Left renal cortex interstitium (tissue), 4 donors: ENCODE measurements around the gene HSD17B2. TPM values are rescaled to one million over a fixed set of nuclear protein-coding genes. Genes with fewer than 3 reads are reported as not detected.

Experiments used
- DNase-seq, 4 donors: peaks; one replicate each; pipeline ENCODE4 v3.0.0-alpha.2; 2013; ENCODE audit warnings: low read depth in 4 of 4, low spot score in 2 of 4, missing footprints in 1 of 4
- polyA plus RNA-seq, 4 donors: library from polyadenylated mRNA; unstranded; fragments of 120-200 nt; gene quantifications; one replicate each; pipeline ENCODE4 v1.2.1, GENCODE V29; 2013; ENCODE audit not compliant: insufficient read length in 4 of 4

The HSD17B2 gene
- polyA plus RNA-seq, 4 donors = 12.6 to 34.8 (median 15.8) TPM

DNA sequence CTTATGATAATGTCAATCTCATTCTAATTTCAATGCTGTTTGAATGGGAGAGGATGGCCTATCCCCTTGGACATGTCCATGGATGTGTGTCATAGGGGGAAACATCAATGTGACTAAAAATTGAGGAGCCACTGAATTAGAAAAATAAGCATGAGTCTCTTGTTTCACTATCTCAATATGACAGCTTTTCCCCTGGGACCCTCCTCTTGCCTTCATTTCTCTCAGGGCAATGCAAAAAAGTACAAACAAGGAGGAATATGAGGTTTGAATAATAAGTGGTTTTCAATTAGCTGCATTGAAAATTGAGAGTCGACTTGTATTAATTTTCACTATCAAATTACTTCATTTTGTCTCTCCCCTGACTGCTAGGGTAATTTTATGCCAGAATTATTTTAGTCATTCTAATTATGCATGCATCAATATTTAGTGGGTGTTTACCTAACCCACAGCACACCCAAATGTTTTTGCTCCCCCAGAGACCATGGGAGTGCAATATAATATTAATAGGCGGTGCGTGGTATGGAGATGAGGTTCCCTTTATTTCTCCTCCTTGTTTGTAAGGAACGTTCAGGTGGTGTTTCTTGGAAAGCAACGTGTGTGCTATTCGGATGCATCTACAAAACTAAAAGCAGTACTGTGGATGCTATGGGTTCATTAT lies 17.0 kb upstream of the HSD17B2 start:
- no peak for DNase-seq

DNA sequence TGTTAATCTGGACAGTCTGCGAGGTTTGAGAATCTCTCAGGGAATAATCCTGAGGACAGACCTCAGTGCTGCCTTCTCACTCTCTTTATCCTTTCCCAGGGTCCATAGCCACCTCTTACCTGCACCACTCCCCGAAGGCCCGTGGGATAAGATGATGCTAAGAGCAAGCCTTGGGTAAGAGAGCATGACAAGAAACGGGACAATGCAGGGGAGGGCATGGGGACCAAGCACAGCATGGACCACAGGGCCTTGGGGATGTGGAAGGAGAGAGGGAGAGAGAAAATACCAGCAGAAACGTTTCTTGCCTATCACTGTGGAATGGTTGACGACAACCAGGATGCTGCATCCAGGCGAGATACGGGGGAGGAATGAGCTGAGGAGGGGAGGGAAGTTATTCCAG lies 15.5 kb upstream of the HSD17B2 start:
- no peak for DNase-seq

DNA sequence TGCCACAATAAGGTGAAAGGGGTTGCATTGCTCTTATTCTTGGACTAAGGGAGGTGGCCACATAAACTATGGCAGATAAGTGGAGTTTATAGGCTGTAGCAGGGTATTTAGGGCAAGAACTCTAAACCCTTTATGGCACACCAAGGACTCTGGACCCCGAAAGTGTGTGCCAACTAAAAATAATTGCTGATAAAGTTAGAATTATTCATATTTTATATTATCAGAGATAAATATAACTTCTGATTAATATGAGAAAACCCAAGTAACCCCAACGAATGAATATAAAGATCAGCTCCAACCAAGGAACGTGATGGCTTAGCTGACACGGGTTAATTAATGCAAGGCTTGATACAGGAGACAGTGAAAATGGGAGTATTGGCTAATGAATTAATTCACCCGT lies 15.0 kb upstream of the HSD17B2 start:
- no peak for DNase-seq

DNA sequence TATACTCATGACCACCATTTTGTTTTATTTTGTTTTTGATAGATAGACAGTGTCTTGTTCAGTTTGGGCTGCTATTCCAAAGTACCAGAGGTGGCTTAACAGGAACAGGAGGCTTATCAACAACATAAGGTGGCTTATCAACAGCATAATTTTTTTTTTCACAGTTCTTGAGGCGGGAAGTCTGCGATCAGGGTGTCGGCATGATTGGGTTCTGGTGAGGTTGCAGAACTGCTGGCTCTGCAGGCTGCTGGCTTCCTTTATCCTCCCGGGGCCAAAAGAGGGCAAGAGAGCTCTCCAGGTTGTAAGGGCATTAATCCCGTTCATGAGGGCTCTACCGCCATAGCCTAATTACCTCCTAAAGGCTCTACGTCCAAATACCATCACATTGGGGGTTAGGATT lies 11.8 kb upstream of the HSD17B2 start:
- DNase-seq = no peak

DNA sequence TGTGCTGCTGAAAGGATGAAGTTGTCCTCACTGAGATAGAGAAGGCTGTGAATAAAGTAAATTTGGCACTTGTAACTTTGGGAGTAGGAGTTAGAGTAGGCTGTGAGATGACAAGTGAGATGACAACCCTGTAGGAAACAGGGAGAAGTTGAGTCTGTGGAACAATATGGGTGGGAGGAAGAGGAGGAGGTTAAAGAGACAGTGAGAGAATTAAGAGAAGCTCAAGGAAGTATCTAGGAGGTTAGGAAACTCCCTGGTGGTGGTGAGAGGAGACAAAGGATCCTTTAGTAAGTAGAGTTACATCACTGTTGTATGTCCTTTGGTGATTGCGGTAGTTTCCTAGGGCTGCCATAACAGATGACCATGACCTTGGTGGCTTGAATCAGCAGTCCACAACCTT lies 10.7 kb upstream of the HSD17B2 start:
- DNase-seq = no peak

DNA sequence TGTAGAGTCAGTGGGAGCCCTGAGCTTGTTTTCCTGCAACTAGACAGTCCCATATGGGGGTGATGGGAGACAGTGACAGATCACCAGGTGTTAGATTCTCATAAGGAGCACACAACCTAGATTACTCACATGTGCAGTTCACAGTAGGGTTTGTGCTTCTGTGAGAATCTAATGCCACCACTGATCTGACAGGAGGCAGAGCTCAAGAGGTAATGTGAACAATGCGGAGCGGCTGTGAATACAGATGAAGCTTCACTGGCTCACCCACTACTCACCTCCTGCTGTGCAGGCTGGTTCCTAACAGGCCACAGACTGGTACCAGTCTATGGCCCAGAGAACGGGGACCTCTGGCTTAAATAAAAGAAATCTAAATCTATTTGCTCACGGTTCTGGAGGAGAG lies 10.2 kb upstream of the HSD17B2 start:
- no peak for DNase-seq

DNA sequence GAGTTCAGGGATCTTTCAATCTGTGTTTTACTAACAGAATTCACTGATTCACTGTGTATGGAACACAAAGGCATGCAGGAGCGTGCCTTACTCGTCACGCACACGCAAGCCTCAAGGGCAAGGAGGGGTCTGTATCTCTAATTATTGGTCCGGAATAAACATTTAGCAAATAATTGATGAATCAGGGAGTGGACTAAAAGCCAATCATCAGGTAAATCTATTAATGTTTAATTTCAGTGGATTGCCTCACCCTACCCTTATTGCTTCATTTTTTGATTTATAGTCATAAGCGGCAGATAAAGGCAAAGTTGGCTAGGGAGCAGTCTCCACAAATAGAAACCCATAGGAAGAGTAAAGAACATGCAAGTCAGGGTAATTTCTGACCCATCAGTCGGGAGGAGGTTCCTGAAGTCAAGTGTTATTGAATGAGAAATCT lies 7.4 kb upstream of the HSD17B2 start:
- no peak for DNase-seq

DNA sequence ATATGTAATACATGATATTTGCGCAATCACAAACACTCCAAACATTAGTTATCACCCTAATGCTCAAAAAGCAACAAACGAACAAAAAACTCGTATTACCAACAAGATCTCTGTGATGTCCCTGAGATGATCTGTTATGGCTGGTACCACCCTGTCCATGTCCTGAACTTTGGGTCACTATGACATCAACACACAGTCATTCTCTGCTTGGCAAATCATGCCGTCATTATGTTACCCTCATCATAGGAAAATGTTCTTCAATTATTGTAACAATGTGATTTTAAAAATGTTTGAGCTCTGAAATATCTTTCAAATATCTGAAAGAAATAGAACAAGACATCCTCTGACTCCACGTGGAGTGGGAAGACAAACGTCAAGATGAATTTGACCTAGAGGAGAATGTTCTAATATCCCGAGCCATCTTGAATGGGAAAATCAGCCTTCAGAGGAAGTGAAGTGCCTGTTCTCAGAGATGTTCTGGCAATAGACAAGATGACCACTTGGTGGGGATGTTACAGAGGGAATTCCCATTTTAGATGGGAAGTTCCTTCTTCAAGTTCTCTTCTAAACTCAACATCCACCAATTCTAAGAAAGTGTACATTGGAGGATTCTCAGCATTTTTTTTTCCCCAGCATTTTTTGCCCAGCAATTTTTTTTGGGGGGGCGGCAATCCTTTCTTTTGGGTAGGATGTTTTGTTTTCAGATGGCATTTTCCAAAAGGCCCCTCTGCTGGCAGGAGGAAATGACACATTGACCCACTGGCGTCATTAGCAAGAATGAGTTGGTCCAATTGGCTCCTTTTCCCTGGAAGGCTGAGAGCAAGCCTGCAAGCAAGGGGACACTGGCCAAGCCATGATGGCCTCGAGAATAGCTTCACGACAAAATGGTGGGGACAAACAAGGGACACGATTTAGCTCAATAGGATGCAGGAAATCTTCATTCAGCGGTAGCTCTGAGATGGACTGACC lies 3.7 kb upstream of the HSD17B2 start:
- no peak for DNase-seq

DNA sequence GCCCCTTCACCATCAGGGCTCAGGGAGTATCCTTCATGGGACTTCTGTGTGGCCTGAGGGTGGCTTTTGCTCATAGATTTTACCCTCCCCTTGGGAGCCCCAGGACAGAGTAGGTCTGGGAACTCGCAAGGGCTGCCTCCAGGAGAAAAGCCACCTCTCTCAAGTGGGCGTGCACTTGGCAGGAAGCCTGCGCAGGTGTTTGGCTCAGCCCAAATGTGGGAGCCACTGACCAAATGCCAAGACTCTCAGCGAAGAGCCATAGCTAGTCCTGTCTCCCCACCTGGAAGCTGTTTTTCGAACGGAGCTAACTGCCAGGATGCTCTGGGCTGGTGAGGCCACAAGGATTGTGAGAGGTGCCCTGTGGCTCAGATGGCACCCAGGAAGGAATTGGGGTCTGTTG lies 2.0 kb upstream of the HSD17B2 start:
- no peak for DNase-seq

DNA sequence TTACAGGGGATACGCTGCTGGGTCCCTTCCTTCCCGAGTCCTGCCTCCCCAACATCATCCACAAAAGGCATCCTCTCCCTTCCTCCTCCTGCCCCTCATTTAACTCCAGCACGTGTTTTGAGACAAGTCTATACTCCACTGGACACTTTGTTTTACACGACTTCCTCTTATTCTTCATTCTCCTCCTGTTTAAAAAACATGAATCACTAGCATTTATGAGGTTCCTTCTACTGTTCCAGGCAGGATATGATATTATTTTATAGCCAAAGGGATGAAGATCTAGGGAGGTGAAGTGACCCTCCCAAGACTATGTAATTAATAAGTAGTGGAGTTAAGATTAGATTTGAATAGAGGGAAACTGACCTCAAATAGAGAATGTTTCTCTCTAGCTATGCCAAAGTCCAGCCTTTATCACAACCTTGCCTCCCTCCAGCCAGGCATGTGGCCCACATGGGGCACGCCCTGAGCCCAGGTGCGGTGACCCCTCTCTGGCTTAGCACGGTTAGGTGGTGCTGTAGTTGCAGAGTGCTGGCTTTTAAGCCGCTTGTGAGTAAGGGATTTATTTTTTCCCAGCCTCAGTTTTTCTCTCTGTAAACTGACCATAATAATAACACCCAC lies 1.3 kb upstream of the HSD17B2 start:
- DNase-seq = no peak

DNA sequence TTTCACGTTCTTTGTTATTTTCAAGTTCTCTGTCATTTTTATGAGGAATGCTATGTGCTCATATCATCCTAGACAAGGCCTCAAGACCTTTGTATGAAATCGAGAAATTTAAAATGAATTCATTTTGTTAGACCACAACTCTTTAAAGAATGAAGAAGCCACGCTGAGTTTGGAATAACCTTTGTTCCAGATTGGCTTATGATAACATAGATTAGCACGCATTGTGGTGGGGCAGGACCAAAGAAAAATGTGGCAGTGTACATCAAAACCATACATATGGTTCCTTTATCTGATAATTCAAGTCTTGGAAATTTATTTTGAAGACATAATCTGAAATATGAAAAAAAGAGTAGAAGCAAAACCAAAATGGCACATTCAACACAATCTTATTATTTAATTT lies 2.2 kb downstream of the HSD17B2 start:
- DNase-seq = no peak

DNA sequence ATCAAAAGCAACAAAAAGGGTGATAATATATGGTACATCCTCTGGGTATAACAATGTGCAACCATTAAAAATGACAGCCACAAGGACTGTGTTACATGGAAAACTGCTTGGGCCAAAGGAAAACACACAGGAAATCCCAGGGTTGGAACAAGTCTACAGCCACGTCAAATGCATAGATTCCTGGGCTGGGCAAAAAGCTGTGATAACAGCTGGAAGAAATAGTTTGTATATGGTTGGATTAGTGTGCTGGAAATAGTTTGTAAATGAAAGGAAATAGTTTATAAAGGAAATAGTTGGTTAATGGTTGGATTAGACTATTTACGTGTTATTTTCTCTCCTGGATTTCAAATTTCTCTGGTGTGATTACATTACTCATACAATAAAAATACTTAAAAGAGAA lies 2.6 kb downstream of the HSD17B2 start:
- no peak for DNase-seq

DNA sequence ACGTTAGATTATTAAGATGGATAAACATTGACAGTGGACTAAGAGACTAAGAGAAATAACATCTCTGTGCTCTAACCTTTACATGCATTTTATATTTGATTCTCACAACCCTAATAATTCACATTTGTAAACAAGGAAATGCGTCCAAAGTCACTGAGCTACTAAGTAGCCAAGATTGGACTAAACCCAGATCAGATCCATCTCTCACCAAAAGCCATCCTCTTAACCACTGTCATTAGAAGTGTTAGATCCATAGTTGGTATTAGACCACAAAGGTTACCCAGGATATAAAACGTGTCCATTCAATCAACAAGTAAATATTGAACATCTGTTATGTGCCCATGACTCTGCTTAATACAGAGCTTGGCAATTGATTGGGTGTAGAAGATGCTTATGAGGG lies 5.2 kb downstream of the HSD17B2 start:
- no peak for DNase-seq

DNA sequence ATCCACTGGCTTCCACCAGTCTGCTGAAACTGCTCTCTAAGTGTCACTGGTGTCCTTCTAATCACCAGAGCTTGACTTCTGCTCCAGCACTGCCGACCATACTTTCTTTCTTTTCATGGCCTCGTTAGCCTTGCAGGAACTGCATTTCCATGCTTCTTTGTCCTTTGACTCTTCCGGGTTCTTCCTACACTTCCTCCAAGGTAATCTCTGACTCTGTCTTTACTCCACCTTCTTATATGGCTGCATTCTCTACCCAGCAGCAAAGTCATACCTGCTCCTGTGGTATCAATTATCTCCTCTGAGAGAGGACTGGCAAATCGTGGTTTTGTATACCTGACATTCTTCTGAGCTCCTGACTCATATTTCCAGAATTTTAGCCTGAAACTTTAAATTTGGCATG lies 6.5 kb downstream of the HSD17B2 start:
- no peak for DNase-seq

DNA sequence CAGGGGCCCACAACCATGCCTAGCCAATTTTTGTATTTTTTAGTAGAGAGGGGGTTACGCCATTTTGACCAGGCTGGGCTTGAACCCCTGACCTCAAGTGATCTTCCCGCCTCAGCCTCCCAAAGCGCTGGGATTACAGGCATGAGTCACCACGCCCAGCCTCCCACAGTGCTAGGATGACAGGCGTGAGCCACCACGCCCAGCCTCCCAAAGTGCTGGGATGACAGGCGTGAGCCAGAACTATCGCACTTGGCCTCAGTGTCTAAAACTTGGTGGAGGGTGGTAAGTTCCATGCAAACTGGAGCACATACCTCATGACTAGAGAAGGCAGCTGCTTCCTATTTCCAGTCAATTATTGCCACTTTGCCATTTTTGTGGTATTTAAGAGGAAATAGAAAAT lies 7.1 kb downstream of the HSD17B2 start:
- DNase-seq = no peak

DNA sequence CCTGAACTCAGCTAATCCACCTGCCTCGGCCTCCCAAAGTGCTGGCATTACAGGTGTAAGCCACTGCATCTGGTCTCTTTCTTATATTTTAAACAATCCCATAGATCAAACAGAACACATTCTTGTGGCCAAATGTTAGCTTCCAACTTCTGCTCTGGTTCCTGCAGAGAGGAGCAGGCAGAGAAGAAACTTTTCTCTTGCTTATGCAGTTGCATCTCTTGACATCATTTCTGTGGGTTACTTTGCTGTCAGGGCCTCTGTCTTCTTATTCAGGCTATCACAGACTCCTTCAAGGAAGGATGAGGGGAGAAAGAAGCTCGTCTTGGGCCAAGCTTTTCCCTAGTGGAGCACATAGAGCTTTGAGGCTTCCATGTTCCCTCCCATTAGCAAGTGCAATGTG lies 7.8 kb downstream of the HSD17B2 start:
- DNase-seq = no peak

DNA sequence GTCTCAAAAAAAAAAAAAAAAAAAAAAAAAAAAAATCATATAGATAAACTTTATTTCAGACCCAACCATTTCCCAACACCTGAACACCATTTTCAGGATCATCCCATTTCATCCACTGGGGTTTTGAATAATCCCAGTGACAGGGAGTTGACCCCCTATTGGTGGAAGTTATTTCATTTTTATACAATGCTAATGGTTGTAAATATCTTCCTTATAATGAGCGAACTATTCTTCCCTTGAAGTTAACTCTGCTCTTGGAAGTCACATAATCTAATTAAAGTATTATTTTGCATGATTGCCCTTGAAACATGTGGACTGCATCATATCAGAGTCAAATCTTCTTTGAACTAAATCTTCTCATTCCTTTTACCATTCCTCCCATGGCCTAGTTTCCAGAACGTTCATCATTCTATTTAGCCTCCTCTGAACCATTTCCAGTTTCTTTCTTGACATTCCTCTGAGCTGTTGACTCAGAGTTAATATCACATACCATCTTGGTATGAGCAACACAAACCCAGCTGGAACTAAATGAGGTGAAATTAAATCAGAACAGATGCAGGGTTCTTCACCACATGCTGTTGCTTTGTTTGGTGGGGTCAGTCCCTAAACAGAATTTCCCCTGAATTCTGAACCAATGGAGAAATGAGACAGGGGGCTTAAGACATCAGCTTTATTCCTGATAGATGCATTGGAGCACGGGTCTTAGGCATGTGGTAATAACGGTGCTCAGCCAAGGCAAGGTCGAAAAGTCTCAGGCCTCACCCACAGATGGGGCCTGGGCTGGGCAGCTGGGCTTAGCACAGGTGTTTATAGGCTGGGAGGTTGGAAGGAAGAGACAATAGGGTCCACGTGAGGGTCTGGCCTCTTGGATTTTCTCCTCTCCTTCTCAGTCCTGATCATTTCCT lies 8.9 kb downstream of the HSD17B2 start:
- peak in 2 of 4 donors; percentile 22 to 24 for DNase-seq

DNA sequence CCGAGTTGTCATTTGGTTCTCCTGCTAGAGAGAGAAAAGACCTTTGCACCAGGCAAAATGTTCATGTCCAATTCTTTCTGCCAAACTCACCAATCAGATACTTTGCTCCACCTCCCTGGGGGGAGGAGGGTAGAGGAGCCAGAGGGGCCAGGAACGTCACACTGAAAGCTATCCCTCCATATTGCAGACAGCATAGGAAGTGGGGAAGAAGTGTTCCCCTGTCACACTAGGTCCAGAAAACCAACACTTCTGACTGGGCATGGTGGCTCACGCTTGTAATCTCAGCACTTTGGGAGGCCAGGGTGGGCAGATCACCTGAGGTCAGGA lies 9.5 kb downstream of the HSD17B2 start:
- no peak for DNase-seq

DNA sequence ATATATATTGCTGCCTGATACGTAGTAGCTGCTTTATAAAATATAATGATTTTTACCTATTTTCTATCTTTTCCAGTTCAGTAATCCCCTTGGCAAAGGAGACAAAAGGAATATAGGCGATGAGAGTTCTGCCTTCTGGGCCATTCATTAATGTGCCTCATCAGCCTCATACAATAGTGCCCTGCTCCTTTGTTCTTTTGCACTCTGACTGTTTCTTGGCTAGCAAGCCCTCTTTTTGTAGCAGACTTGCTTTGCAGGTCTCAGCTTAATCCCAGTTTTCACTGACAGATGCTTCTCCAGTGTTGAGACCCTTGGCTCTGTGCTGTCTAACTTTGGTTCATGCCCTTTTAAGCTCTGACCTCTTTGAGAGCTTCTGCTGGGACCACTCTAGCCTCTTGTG lies 10.4 kb downstream of the HSD17B2 start:
- no peak for DNase-seq

DNA sequence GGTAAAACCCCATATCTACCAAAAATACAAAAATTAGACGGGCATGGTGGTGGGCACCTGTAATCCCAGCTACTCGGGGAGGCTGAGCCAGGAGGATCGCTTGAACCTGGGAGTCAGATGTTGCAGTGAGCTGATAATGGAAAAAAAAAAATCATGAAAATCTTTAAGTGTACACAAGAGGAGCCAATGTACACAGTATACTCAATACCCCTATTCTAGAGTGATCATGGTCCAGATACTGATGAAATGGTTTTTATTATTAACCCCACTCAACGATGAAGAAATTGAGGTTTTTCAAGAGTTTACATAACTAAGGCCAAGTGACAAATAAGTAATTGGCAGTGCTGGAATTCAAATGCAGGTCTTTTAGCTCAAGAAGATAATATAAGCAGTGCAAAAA lies 11.5 kb downstream of the HSD17B2 start:
- DNase-seq = no peak

DNA sequence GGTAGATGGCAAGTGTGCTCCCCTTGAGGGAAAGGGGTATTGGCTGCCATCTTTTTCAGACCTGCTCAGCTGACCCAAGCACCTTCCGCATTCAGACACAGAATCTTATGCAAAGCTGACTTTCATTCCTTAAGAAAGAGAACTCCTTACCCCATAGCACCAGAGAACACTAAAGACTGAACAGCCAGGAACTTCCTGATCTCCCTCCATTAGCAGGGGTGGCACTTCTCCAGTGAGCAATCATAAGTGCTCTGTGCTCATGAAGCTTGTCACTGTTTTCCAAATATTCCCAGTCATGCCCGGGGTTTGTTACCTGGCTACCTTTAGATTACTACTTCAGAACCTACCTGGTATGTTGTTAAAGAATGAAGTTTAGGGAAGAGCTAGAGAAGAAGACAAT lies 11.9 kb downstream of the HSD17B2 start:
- DNase-seq = no peak
